Kidney (tissue), 14 donors: ENCODE data around the gene SDHC. TPM values are rescaled to one million over a fixed set of nuclear protein-coding genes. Genes with fewer than 3 reads are reported as not detected.
"Not testable (repeated sequence)": the region's sequence is repeated elsewhere in the genome, so short reads cannot be mapped to it uniquely, and the experiment has no call there.

Experiments used
- DNase-seq, 5 donors: peaks; one replicate each; pipeline ENCODE4 v3.0.0-alpha.2; 2013 to 2020
- FAIRE-seq: peaks from 2 replicates; lab custom pipeline; 2012; peaks lifted over from hg19 to GRCh38; lab: Jason Lieb, UNC
- H3K27ac ChIP-seq, 2 donors: one replicate each; pipeline ENCODE4 v1.7.0; 2013; ENCODE audit warnings: low read depth in 2 of 2, low read length in 2 of 2, inconsistent platforms in 1 of 2
- H3K27me3 ChIP-seq: one replicate; pipeline ENCODE4 v1.7.1; 2013; ENCODE audit warnings: low read length, inconsistent platforms; ENCODE audit not compliant: control insufficient read depth, insufficient read depth
- H3K36me3 ChIP-seq, 3 donors: one replicate each; pipeline versions ENCODE4 v1.7.0 to v1.7.1; 2013; ENCODE audit warnings: low read length in 3 of 3, control low read depth in 1 of 3, inconsistent platforms in 1 of 3; ENCODE audit not compliant: insufficient read depth in 3 of 3, control insufficient read depth in 2 of 3
- H3K4me1 ChIP-seq, 3 donors: one replicate each; pipeline versions ENCODE4 v1.7.0 to v1.7.1; 2013; ENCODE audit warnings: low read length in 3 of 3, inconsistent platforms in 1 of 3, low read depth in 1 of 3; ENCODE audit not compliant: control insufficient read depth in 2 of 3, insufficient read depth in 2 of 3
- H3K4me3 ChIP-seq, 3 donors: one replicate each; pipeline versions ENCODE4 v1.7.0 to v1.8.1; 2013; ENCODE audit warnings: low read length in 3 of 3, control low read depth in 1 of 3, inconsistent platforms in 1 of 3
- H3K9ac ChIP-seq, 3 donors: one replicate each; pipeline versions ENCODE4 v1.7.0 to v1.7.1; 2013; ENCODE audit warnings: low read length in 3 of 3, control low read depth in 1 of 3, inconsistent platforms in 1 of 3
- H3K9me3 ChIP-seq, 3 donors: one replicate each; pipeline versions ENCODE4 v1.7.0 to v1.7.1; 2013; ENCODE audit warnings: low read length in 3 of 3, control low read depth in 1 of 3, inconsistent platforms in 1 of 3; ENCODE audit not compliant: control insufficient read depth in 2 of 3, insufficient read depth in 1 of 3
- CTCF ChIP-seq: IDR thresholded peaks from 3 replicates; pipeline ENCODE4 v1.5.1; 2012; ENCODE audit warnings: mild to moderate bottlenecking, moderate library complexity, borderline replicate concordance; ENCODE audit not compliant: insufficient read depth; ENCODE audit errors: extremely low read depth
- intact Hi-C: fragments of 100-400 bp; cut with DNase I; formaldehyde crosslinking; loops from one replicate; pipeline ENCODE4 v1.11.1; 2022
- polyA plus RNA-seq: library from polyadenylated mRNA; stranded (reverse); fragments of 350-450 nt; fragmentation: Illumina TruSeq; extraction: RNeasy Lipid Tissue Mini Kit (QIAGEN cat#74804); gene quantifications from one replicate; pipeline ENCODE4 v1.2.3, GENCODE V29; 2014; ENCODE audit warnings: low read depth, low replicate concordance; ENCODE audit not compliant: insufficient read depth
- total RNA-seq: library from RNA; stranded (reverse); fragmentation: NEBNext Ultra II Directional; extraction: Animal tissue kit (Norgen Biotek cat#: 25700); gene quantifications from one replicate; pipeline ENCODE4 v1.2.1, GENCODE V29; 2021
- donor health status: control.
- donor health status: control.
- donor health status: control.
- donor health status: control.
- donor health status: control.
- donor health status: DM: yes; HTN: yes; CAD: no.
- donor health status: Normal renal cell carcinoma (clear cell type).

The SDHC gene
- total and polyA plus RNA-seq, 2 donors from 2014 or later, result 209 to 390 TPM

- intact Hi-C loops, result no loop called here
- no peaks in the 10 kb centered on the region for H3K27me3 ChIP-seq
- no peak overlapping the region for H3K27ac ChIP-seq
- no peaks in the 10 kb centered on the region for H3K36me3 ChIP-seq
- H3K4me1 ChIP-seq, result peaks cover 0 to under 1% (median 0%) of the 10 kb centered on the region in 3 donors
- DNase-seq, result no peak
- no peaks in the 10 kb centered on the region for H3K9me3 ChIP-seq
- no peak for FAIRE-seq
- TF ChIP-seq CTCF, result no peak
- no peak overlapping the region for H3K9ac ChIP-seq
- H3K4me3 ChIP-seq, result no peak overlapping the region
Observed at GRCh38 chr1:161404051-161404597, 89.9 kb downstream of the SDHC start.

- H3K4me1 ChIP-seq, FAIRE-seq, H3K36me3 ChIP-seq, H3K27ac ChIP-seq, H3K9me3 ChIP-seq, H3K9ac ChIP-seq, H3K4me3 ChIP-seq, DNase-seq, intact Hi-C loops, H3K27me3 ChIP-seq: not testable (repeated sequence)
Observed at GRCh38 chr1:161406551-161406950, 92.4 kb downstream of the SDHC start.

GRCh38 chr1:161407451-161407985 is 93.3 kb downstream of the SDHC start:
- Histone ChIP-seq H3K4me1 (no peaks in the 10 kb centered on the region), H3K27me3 (no peaks in the 10 kb centered on the region), H3K9ac (no peak overlapping the region), H3K4me3 (no peak overlapping the region), H3K36me3 (no peaks in the 10 kb centered on the region), H3K27ac (no peak overlapping the region), H3K9me3 (no peaks in the 10 kb centered on the region)
- DNase-seq (no peak), FAIRE-seq (no peak)
- TF ChIP-seq CTCF, result no peak
- intact Hi-C loops, result no loop called here

- FAIRE-seq (no peak), DNase-seq (no peak)
- Histone ChIP-seq H3K4me3 (no peak overlapping the region), H3K27me3 (no peaks in the 10 kb centered on the region), H3K36me3 (no peaks in the 10 kb centered on the region), H3K27ac (no peak overlapping the region), H3K9ac (no peak overlapping the region), H3K4me1 (no peaks in the 10 kb centered on the region), H3K9me3 (no peaks in the 10 kb centered on the region)
- intact Hi-C loops, result no loop called here
- no peak for TF ChIP-seq CTCF
Observed at GRCh38 chr1:161408429-161409052, 94.4 kb downstream of the SDHC start.

- H3K9me3 ChIP-seq, H3K4me1 ChIP-seq, H3K9ac ChIP-seq, FAIRE-seq, H3K36me3 ChIP-seq, H3K27me3 ChIP-seq, H3K4me3 ChIP-seq, H3K27ac ChIP-seq, intact Hi-C loops, DNase-seq: not testable (repeated sequence)
Observed at GRCh38 chr1:161409848-161410635, 95.9 kb downstream of the SDHC start.

GRCh38 chr1:161410636-161410970 is 96.4 kb downstream of the SDHC start:
- intact Hi-C loops, FAIRE-seq, H3K9me3 ChIP-seq, H3K36me3 ChIP-seq, DNase-seq, H3K9ac ChIP-seq, H3K27ac ChIP-seq, H3K27me3 ChIP-seq, H3K4me1 ChIP-seq, H3K4me3 ChIP-seq: not testable (repeated sequence)
